Heart left ventricle (tissue), 13 donors: ENCODE results near the gene CKS1B.

Source experiments
- CTCF ChIP-seq, 12 donors: fragments of 200-600 bp; sonication (generic) in 4 of 12; IDR thresholded peaks; one replicate each; pipeline versions ENCODE4 v1.5.0 to v1.8.0; 2018 to 2022; ENCODE audit warnings: antibody characterized with exemption in 12 of 12, mild to moderate bottlenecking in 5 of 12
- POLR2A ChIP-seq, 2 donors: fragments of 450-650 bp; IDR thresholded peaks; one replicate each; pipeline ENCODE4 v1.6.1; 2017; ENCODE audit warnings: antibody characterized with exemption in 2 of 2, mild to moderate bottlenecking in 2 of 2, moderate library complexity in 2 of 2
- donor health status: ischemic (EF 13 %, LVEDD 7.1; RV severe dilation, severe dysfunction).
- donor health status: DM: no; HTN: yes; CAD: no.
- donor health status: DM: no; HTN: no; CAD: no.
- donor health status: ischemic (EF 25% LVEDD 6.9; RV normal size, moderate dysfunction).
- donor health status: ischemic (EF 25% LVEDD 5.7; RV mildly dilated, moderate dysfunction).
- donor health status: ischemic (EF 35%, LVEDD 5.7; RV mildly dilated, moderate dysfunction).
- donor health status: nonischemic (EF 11% LVEDD 7.7; RV severe dilation, severe dysfunction).
- donor health status: DM: yes; HTN: yes; CAD: no.
- donor health status: PGD.
- donor health status: ischemic (EF 29% LVEDD 5.4; RV normal size, mild dysfunction).
- donor health status: nonischemic (EF 23%, LVEDD 6.1; RV moderate dilation, normal function).

- TF ChIP-seq CTCF (IDR thresholded peaks at IDR 0.05) (no peak), POLR2A (IDR thresholded peaks at IDR 0.05) (no peak)
These were observed 12.8 kb downstream of the CKS1B start for GRCh38 chr1:154987326-154987725.
